Panc1 (cell line): Measurements from ENCODE around the gene NIPA2.

Source experiments
- CTCF ChIP-seq: fragments of 450-650 bp; IDR thresholded peaks from 2 replicates; pipeline ENCODE4 v1.5.1; 2017; ENCODE audit warnings: mild to moderate bottlenecking
- SIN3A ChIP-seq: IDR thresholded peaks from 2 replicates; pipeline ENCODE4 v1.6.1; 2012; ENCODE audit warnings: low read depth, mild to moderate bottlenecking, low read length, moderate library complexity, borderline replicate concordance; ENCODE audit not compliant: insufficient read depth

DNA sequence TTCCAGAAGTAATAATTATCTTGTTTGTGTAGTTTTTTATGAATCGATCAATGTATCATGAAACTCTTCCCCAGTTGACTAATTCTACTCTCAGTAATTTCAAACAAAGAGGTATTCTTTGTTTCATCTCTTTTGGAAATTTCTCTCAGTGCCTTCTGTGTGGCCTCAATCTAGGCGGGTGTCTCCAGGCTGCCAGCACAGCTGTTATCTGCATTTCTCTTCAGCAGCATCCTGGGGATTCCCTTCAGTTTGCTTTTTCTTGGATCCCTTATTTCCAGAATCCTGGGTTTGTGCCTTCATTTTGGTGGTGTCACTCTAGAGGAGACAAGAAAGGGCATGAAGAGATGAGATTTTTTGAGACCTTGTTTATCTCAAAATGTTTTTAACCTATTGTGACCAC is 22.7 kb downstream of the NIPA2 start:
- TF ChIP-seq CTCF (no peak), SIN3A (no peak)
